Activated T-cell treated with anti-CD3 and anti-CD28 coated beads, Interleukin-2, amount 50 U/mL, for 1 hour (primary cell): ENCODE data around the gene SPNS2.

Experiments used
- DNase-seq: peaks from one replicate; pipeline ENCODE4 v3.0.0-alpha.2; 2020

The SPNS2 gene

GRCh38 chr17:4504188-4504587 lies 5.5 kb downstream of the SPNS2 start:
- DNase-seq: no peak

- DNase-seq: no peak
Observed at GRCh38 chr17:4505187-4505586, 6.5 kb downstream of the SPNS2 start.

GRCh38 chr17:4506175-4506813 lies 7.6 kb downstream of the SPNS2 start:
- DNase-seq: no peak

- no peak for DNase-seq
Observed at GRCh38 chr17:4506892-4507291, 8.2 kb downstream of the SPNS2 start.

- DNase-seq: no peak
Observed at GRCh38 chr17:4507361-4508111, 8.9 kb downstream of the SPNS2 start.

- no peak for DNase-seq
Observed at GRCh38 chr17:4508207-4508606, 9.5 kb downstream of the SPNS2 start.

GRCh38 chr17:4509401-4509800 lies 10.7 kb downstream of the SPNS2 start:
- no peak for DNase-seq

GRCh38 chr17:4509923-4510617 lies 11.4 kb downstream of the SPNS2 start:
- no peak for DNase-seq

GRCh38 chr17:4510618-4510941 lies 11.9 kb downstream of the SPNS2 start:
- DNase-seq: no peak

- DNase-seq: no peak
Observed at GRCh38 chr17:4511199-4511932, 12.7 kb downstream of the SPNS2 start.

GRCh38 chr17:4512156-4513112 lies 13.8 kb downstream of the SPNS2 start:
- no peak for DNase-seq

GRCh38 chr17:4513113-4514032 lies 14.7 kb downstream of the SPNS2 start:
- no peak for DNase-seq

- no peak for DNase-seq
Observed at GRCh38 chr17:4514206-4514605, 15.5 kb downstream of the SPNS2 start.

GRCh38 chr17:4514779-4515178 lies 16.1 kb downstream of the SPNS2 start:
- no peak for DNase-seq

GRCh38 chr17:4515501-4515900 lies 16.8 kb downstream of the SPNS2 start:
- DNase-seq: no peak

- DNase-seq: no peak
Observed at GRCh38 chr17:4516735-4517134, 18.1 kb downstream of the SPNS2 start.

GRCh38 chr17:4518901-4519300 lies 20.2 kb downstream of the SPNS2 start:
- DNase-seq: no peak

GRCh38 chr17:4519361-4519788 lies 20.7 kb downstream of the SPNS2 start:
- DNase-seq: no peak

- no peak for DNase-seq
Observed at GRCh38 chr17:4520060-4520893, 21.6 kb downstream of the SPNS2 start.
